Osteocyte (in vitro differentiated cells): ENCODE results near the gene GPHN. TPM values are rescaled to one million over a fixed set of nuclear protein-coding genes. Genes with fewer than 3 reads are reported as not detected.
"Not testable (repeated sequence)": the region's sequence is repeated elsewhere in the genome, so short reads cannot be mapped to it uniquely, and the experiment has no call there.

ENCODE experiments used
- DNase-seq: peaks from one replicate; pipeline ENCODE4 v3.0.0; 2021; ENCODE audit warnings: mixed read lengths; ENCODE audit not compliant: unreplicated experiment; ENCODE audit errors: extremely low spot score
- H3K27ac Mint-ChIP-seq: one replicate; pipeline ENCODE4 v1.8.0; 2021; ENCODE audit warnings: mild to moderate bottlenecking, mixed read lengths; ENCODE audit not compliant: unreplicated experiment
- H3K27me3 Mint-ChIP-seq: one replicate; pipeline ENCODE4 v1.8.0; 2021; ENCODE audit warnings: mixed read lengths; ENCODE audit not compliant: unreplicated experiment
- H3K36me3 Mint-ChIP-seq: one replicate; pipeline ENCODE4 v1.8.0; 2021; ENCODE audit warnings: mixed read lengths; ENCODE audit not compliant: unreplicated experiment
- H3K4me1 Mint-ChIP-seq: one replicate; pipeline ENCODE4 v1.8.0; 2021; ENCODE audit warnings: mixed read lengths; ENCODE audit not compliant: unreplicated experiment
- H3K4me3 Mint-ChIP-seq: one replicate; pipeline ENCODE4 v1.8.0; 2021; ENCODE audit warnings: mild to moderate bottlenecking, moderate library complexity, mixed read lengths; ENCODE audit not compliant: unreplicated experiment
- H3K9me3 Mint-ChIP-seq: one replicate; pipeline ENCODE4 v1.8.0; 2021; ENCODE audit warnings: mixed read lengths; ENCODE audit not compliant: unreplicated experiment
- CTCF ChIP-seq: fragments of 200-600 bp; sonication (generic); IDR thresholded peaks from 2 replicates; pipeline ENCODE4 v1.5.0; 2021; ENCODE audit warnings: antibody characterized with exemption, mild to moderate bottlenecking, moderate library complexity
- total RNA-seq: library from RNA; stranded (reverse); gene quantifications from 2 replicates; pipeline ENCODE4 v1.2.1, GENCODE V29; 2021

Gene GPHN
- total RNA-seq, 1 donor from 2014 or later, result 17.7 TPM

- no peaks in the 10 kb centered on the region for H3K27me3 Mint-ChIP-seq
- TF ChIP-seq CTCF, result no peak
- H3K9me3 Mint-ChIP-seq, result no peaks in the 10 kb centered on the region
- DNase-seq, result no peak
- H3K27ac Mint-ChIP-seq, result no peak overlapping the region
- peaks cover 2% of the 10 kb centered on the region for H3K36me3 Mint-ChIP-seq
- no peaks in the 10 kb centered on the region for H3K4me1 Mint-ChIP-seq
- no peak overlapping the region for H3K4me3 Mint-ChIP-seq
These were observed 209.7 kb downstream of the GPHN start for GRCh38 chr14:66717561-66718140.

GRCh38 chr14:66724996-66725395, 217.0 kb downstream of the GPHN start:
- no peaks in the 10 kb centered on the region for H3K4me1 Mint-ChIP-seq
- H3K27me3 Mint-ChIP-seq, result no peaks in the 10 kb centered on the region
- peaks cover 16% of the 10 kb centered on the region for H3K9me3 Mint-ChIP-seq
- no peak overlapping the region for H3K27ac Mint-ChIP-seq
- H3K4me3 Mint-ChIP-seq, result no peak overlapping the region
- no peak for DNase-seq
- TF ChIP-seq CTCF, result no peak
- no peaks in the 10 kb centered on the region for H3K36me3 Mint-ChIP-seq

- H3K27me3 Mint-ChIP-seq, H3K4me1 Mint-ChIP-seq, H3K4me3 Mint-ChIP-seq, H3K27ac Mint-ChIP-seq, H3K36me3 Mint-ChIP-seq, DNase-seq: not testable (repeated sequence)
- H3K9me3 Mint-ChIP-seq, result peaks cover 19% of the 10 kb centered on the region
These were observed 223.4 kb downstream of the GPHN start for GRCh38 chr14:66731298-66731697.

GRCh38 chr14:66735853-66736252, 227.9 kb downstream of the GPHN start:
- no peak for TF ChIP-seq CTCF
- DNase-seq, result no peak
- no peaks in the 10 kb centered on the region for H3K27me3 Mint-ChIP-seq
- peaks cover 2% of the 10 kb centered on the region for H3K4me1 Mint-ChIP-seq
- no peak overlapping the region for H3K27ac Mint-ChIP-seq
- H3K4me3 Mint-ChIP-seq, result no peak overlapping the region
- H3K9me3 Mint-ChIP-seq, result peaks cover 15% of the 10 kb centered on the region
- peaks cover 8% of the 10 kb centered on the region for H3K36me3 Mint-ChIP-seq

GRCh38 chr14:66739826-66740225, 231.9 kb downstream of the GPHN start:
- DNase-seq, result no peak
- Mint-ChIP-seq H3K4me1 (peaks cover 2% of the 10 kb centered on the region), H3K36me3 (peaks cover 8% of the 10 kb centered on the region), H3K9me3 (peaks cover 12% of the 10 kb centered on the region), H3K27me3 (no peaks in the 10 kb centered on the region), H3K27ac (no peak overlapping the region), H3K4me3 (no peak overlapping the region)
- TF ChIP-seq CTCF, result no peak

- Mint-ChIP-seq H3K27ac (no peak overlapping the region), H3K27me3 (no peaks in the 10 kb centered on the region), H3K9me3 (peaks cover 4% of the 10 kb centered on the region), H3K4me1 (no peaks in the 10 kb centered on the region), H3K36me3 (no peaks in the 10 kb centered on the region), H3K4me3 (no peak overlapping the region)
- no peak for DNase-seq
- no peak for TF ChIP-seq CTCF
These were observed 237.1 kb downstream of the GPHN start for GRCh38 chr14:66745078-66745477.
